ENCODE results near the gene EFHD1.

- TF ChIP-seq CTCF (IDR thresholded peaks at IDR 0.05) (no peak), EZH2 (IDR thresholded peaks at IDR 0.05; ENCODE audit: borderline replicate concordance, insufficient read depth, low read depth, low read length, poor library complexity, severe bottlenecking) (no peak)
These were observed 30.1 kb upstream of the EFHD1 start for GRCh38 chr2:232603283-232603682.
